Tibial nerve (tissue), 4 donors: ENCODE results near the gene HAAO.

Experiments used
- CTCF ChIP-seq, 5 experiments: fragments of 200-600 bp in 3 of 5; fragments of 450-650 bp in 2 of 5; sonication (generic) in 3 of 5; IDR thresholded peaks; one replicate each; pipeline ENCODE4 v1.5.1; 2016 to 2019; ENCODE audit warnings: antibody characterized with exemption in 5 of 5, mild to moderate bottlenecking in 3 of 5, moderate library complexity in 2 of 5
- EP300 ChIP-seq, 2 donors: sonication (generic); formaldehyde crosslinking; IDR thresholded peaks; one replicate each; pipeline ENCODE4 v1.6.1; 2017; ENCODE audit warnings: antibody characterized with exemption in 2 of 2, mild to moderate bottlenecking in 1 of 2

GRCh38 chr2:42781181-42781580 is 11.2 kb downstream of the HAAO start:
- TF ChIP-seq CTCF (IDR thresholded peaks at IDR 0.05) (no peak), EP300 (IDR thresholded peaks at IDR 0.05) (no peak)
